HepG2 (cell line): ENCODE measurements around the gene RTF1. TPM values are rescaled to one million over a fixed set of nuclear protein-coding genes. Genes with fewer than 3 reads are reported as not detected.
A peak's percentile ranks its signal among the peaks of the same experiment; 100 is the strongest.

Experiments
- ADNP ChIP-seq: sonication (generic); formaldehyde crosslinking; IDR thresholded peaks from 2 replicates; pipeline ENCODE4 v1.4.0; 2020; ENCODE audit warnings: missing genetic modification reagents
- ATF7-NPFF ChIP-seq: sonication (generic); formaldehyde crosslinking; IDR thresholded peaks from 2 replicates; pipeline ENCODE4 v1.8.1; 2023; ENCODE audit warnings: mild to moderate bottlenecking, low read depth, missing genetic modification reagents, moderate library complexity
- CENPT ChIP-seq: sonication (generic); formaldehyde crosslinking; IDR thresholded peaks from 2 replicates; pipeline ENCODE4 v1.8.0; 2022; ENCODE audit warnings: low read depth, mild to moderate bottlenecking, moderate library complexity, missing genetic modification reagents
- HNF4G ChIP-seq, 2 experiments: sonication (generic) in 1 of 2; formaldehyde crosslinking in 1 of 2; IDR thresholded peaks; 2 replicates each; pipeline versions ENCODE4 v1.4.0 to v1.6.1; 2011 to 2020; ENCODE audit warnings: borderline replicate concordance in 2 of 2, low read depth in 2 of 2, mild to moderate bottlenecking in 2 of 2, low read length in 1 of 2, missing genetic modification reagents in 1 of 2, moderate library complexity in 1 of 2
- KDM4B ChIP-seq: sonication (generic); formaldehyde crosslinking; IDR thresholded peaks from 2 replicates; pipeline ENCODE4 v1.4.0; 2020; ENCODE audit warnings: missing genetic modification reagents
- NR2C2 ChIP-seq: sonication (generic); formaldehyde crosslinking; IDR thresholded peaks from 2 replicates; pipeline ENCODE4 v1.4.0; 2020; ENCODE audit warnings: missing genetic modification reagents, mild to moderate bottlenecking, moderate library complexity, borderline replicate concordance
- PRDM4 ChIP-seq: sonication (generic); formaldehyde crosslinking; IDR thresholded peaks from 2 replicates; pipeline ENCODE4 v1.9.0; 2021; ENCODE audit warnings: missing genetic modification reagents, borderline replicate concordance
- ZMYM3 ChIP-seq: sonication (generic); formaldehyde crosslinking; IDR thresholded peaks from 2 replicates; pipeline ENCODE4 v1.5.1; 2020; ENCODE audit warnings: mild to moderate bottlenecking, missing genetic modification reagents
- ZNF263 ChIP-seq: sonication (generic); formaldehyde crosslinking; IDR thresholded peaks from 2 replicates; pipeline ENCODE4 v1.4.0; 2020; ENCODE audit warnings: missing genetic modification reagents
- ZNF589 ChIP-seq: sonication (generic); formaldehyde crosslinking; conservative IDR thresholded peaks from 2 replicates; pipeline ENCODE4 v1.8.0; 2022; ENCODE audit warnings: mild to moderate bottlenecking, moderate library complexity, missing genetic modification reagents
- ZNF639 ChIP-seq: conservative IDR thresholded peaks from 2 replicates; pipeline ENCODE4 v1.6.1; 2018; ENCODE audit warnings: missing genetic modification reagents
- ZSCAN25 ChIP-seq: sonication (generic); formaldehyde crosslinking; IDR thresholded peaks from 2 replicates; pipeline ENCODE4 v1.8.0; 2022; ENCODE audit warnings: mild to moderate bottlenecking, missing genetic modification reagents
- polyA plus RNA-seq, 8 experiments: library from polyadenylated mRNA; depleted of rRNA in 3 of 8; stranded (reverse) in 7 of 8; unstranded in 1 of 8; fragments of >200 nt; fragmentation: Illumina TruSeq in 4 of 8; extraction: Trizol in 4 of 8; gene quantifications; 2 replicates each; pipeline versions ENCODE4 v1.2.1 to v1.2.3, GENCODE V29; 2011 to 2016; ENCODE audit warnings: low read depth in 4 of 8, missing spikeins in 1 of 8, mixed read lengths in 1 of 8; ENCODE audit not compliant: insufficient read depth in 1 of 8
- total RNA-seq, 5 experiments: library from RNA; depleted of rRNA; stranded (reverse); fragments of >200 nt; fragmentation: Illumina TruSeq; extraction: Trizol; gene quantifications; 2 replicates each; pipeline ENCODE4 v1.2.3, GENCODE V29; 2016; ENCODE audit warnings: low read depth in 1 of 5

RTF1 gene
- total and polyA plus RNA-seq, 2 of the 13 experiments (the other 11 are each of a cell fraction or from before 2014, with no cell fraction given): 13.9 to 17.9 TPM

- TF ChIP-seq CENPT (CRISPR knock-in tag) (no peak), ZNF639 (CRISPR knock-in tag) (no peak; the same call in 1 of the 2 replicates), PRDM4 (no peak), ZNF263 (CRISPR knock-in tag) (peak; percentile 68), ZSCAN25 (peak; percentile 40; the same call in 1 of the 2 replicates), ADNP (no peak), ZMYM3 (peak; percentile 58; the same call in 1 of the 2 replicates), ATF7-NPFF (CRISPR knock-in tag) (peak; percentile 67), ZNF589 (CRISPR knock-in tag) (peak; percentile 72; the same call in 1 of the 2 replicates), KDM4B (CRISPR knock-in tag) (no peak), NR2C2 (CRISPR knock-in tag) (peak; percentile 73), HNF4G (IDR thresholded peaks at IDR 0.05; ENCODE audit: borderline replicate concordance, low read depth, low read length) (peak; percentile 25; the same call in 1 of the 2 replicates), HNF4G (CRISPR knock-in tag; IDR thresholded peaks at IDR 0.05; ENCODE audit: borderline replicate concordance, low read depth) (0 out of 2 replicates have a peak, but pooled peaks have one; percentile 18)
These were observed 76.5 kb downstream of the RTF1 start, which contains the start of gene ITPKA (continued) for GRCh38 chr15:41493205-41493901.
